H9 (cell line): ENCODE results near the gene AP2A1. TPM values are rescaled to one million over a fixed set of nuclear protein-coding genes. Genes with fewer than 3 reads are reported as not detected.
A peak's percentile ranks its signal among the peaks of the same experiment; 100 is the strongest.

Experiments
- DNase-seq: peaks from one replicate; pipeline ENCODE4 v3.0.0-alpha.2; 2017
- H2AFZ ChIP-seq: one replicate; pipeline ENCODE4 v1.6.1; 2013; ENCODE audit warnings: mild to moderate bottlenecking, low read length, control low read depth, moderate library complexity
- H2AK5ac ChIP-seq: 2 replicates; pipeline ENCODE4 v1.6.1; 2013; ENCODE audit warnings: low read length, control low read depth, mixed read lengths; ENCODE audit not compliant: insufficient read length
- H2BK120ac ChIP-seq: one replicate; pipeline ENCODE4 v1.6.1; 2013; ENCODE audit warnings: low read depth, mild to moderate bottlenecking, low read length, control low read depth, inconsistent platforms; ENCODE audit not compliant: poor library complexity, severe bottlenecking
- H2BK12ac ChIP-seq: 2 replicates; pipeline ENCODE4 v1.6.1; 2013; ENCODE audit warnings: low read length, control low read depth, mixed read lengths, low read depth; ENCODE audit not compliant: insufficient read length
- H2BK15ac ChIP-seq: 2 replicates; pipeline ENCODE4 v1.6.1; 2013; ENCODE audit warnings: low read depth, low read length, control low read depth
- H2BK20ac ChIP-seq: one replicate; pipeline ENCODE4 v1.6.1; 2013; ENCODE audit warnings: low read depth, mild to moderate bottlenecking, low read length, control low read depth, inconsistent platforms; ENCODE audit not compliant: poor library complexity, severe bottlenecking
- H2BK5ac ChIP-seq: 2 replicates; pipeline ENCODE4 v1.6.1; 2013; ENCODE audit warnings: low read length, control low read depth, mixed read lengths; ENCODE audit not compliant: insufficient read length
- H3K14ac ChIP-seq: 2 replicates; pipeline ENCODE4 v1.6.1; 2013; ENCODE audit warnings: low read length, control low read depth; ENCODE audit not compliant: insufficient read depth
- H3K18ac ChIP-seq: 2 replicates; pipeline ENCODE4 v1.6.1; 2013; ENCODE audit warnings: low read depth, mild to moderate bottlenecking, mixed read lengths, low read length, control low read depth; ENCODE audit not compliant: insufficient read length
- H3K23ac ChIP-seq: 2 replicates; pipeline ENCODE4 v1.6.1; 2013; ENCODE audit warnings: low read length, control low read depth, mixed read lengths, low read depth; ENCODE audit not compliant: insufficient read length
- H3K23me2 ChIP-seq: 2 replicates; pipeline ENCODE4 v1.6.1; 2013; ENCODE audit warnings: low read depth, mild to moderate bottlenecking, mixed read lengths, low read length, control low read depth; ENCODE audit not compliant: insufficient read length, poor library complexity, severe bottlenecking
- H3K27ac ChIP-seq: 2 replicates; pipeline ENCODE4 v1.5.1; 2013; ENCODE audit warnings: low read length, control low read depth, mixed read lengths, low read depth; ENCODE audit not compliant: insufficient read length
- H3K27me3 ChIP-seq: 2 replicates; pipeline ENCODE4 v1.6.1; 2013; ENCODE audit warnings: low read length, control low read depth, inconsistent platforms; ENCODE audit not compliant: insufficient read depth
- H3K4ac ChIP-seq: 2 replicates; pipeline ENCODE4 v1.6.1; 2013; ENCODE audit warnings: low read depth, mild to moderate bottlenecking, control low read depth, inconsistent platforms, low read length, moderate library complexity
- H3K4me1 ChIP-seq: 2 replicates; pipeline ENCODE4 v1.6.1; 2013; ENCODE audit warnings: low read length, control low read depth, inconsistent platforms; ENCODE audit not compliant: insufficient read depth
- H3K4me2 ChIP-seq: 2 replicates; pipeline ENCODE4 v1.6.1; 2013; ENCODE audit warnings: low read length, control low read depth, mixed read lengths; ENCODE audit not compliant: insufficient read length, insufficient read depth
- H3K56ac ChIP-seq: 2 replicates; pipeline ENCODE4 v1.6.1; 2013; ENCODE audit warnings: low read depth, mild to moderate bottlenecking, mixed read lengths, low read length, control low read depth; ENCODE audit not compliant: insufficient read length
- H3K79me1 ChIP-seq: 2 replicates; pipeline ENCODE4 v1.6.1; 2013; ENCODE audit warnings: low read depth, mild to moderate bottlenecking, moderate library complexity, low read length, control low read depth, inconsistent platforms; ENCODE audit not compliant: insufficient read depth, poor library complexity, severe bottlenecking
- H3K79me2 ChIP-seq: 2 replicates; pipeline ENCODE4 v1.6.1; 2013; ENCODE audit warnings: low read length, control low read depth, inconsistent platforms; ENCODE audit not compliant: insufficient read depth
- H3K9ac ChIP-seq: 2 replicates; pipeline ENCODE4 v1.6.1; 2013; ENCODE audit warnings: low read length, control low read depth, mixed read lengths; ENCODE audit not compliant: insufficient read length; ENCODE audit errors: extremely low read depth
- H3K9me3 ChIP-seq: one replicate; pipeline ENCODE4 v1.6.1; 2013; ENCODE audit warnings: low read depth, low read length, inconsistent platforms; ENCODE audit not compliant: control insufficient read depth
- H3T11ph ChIP-seq: one replicate; pipeline ENCODE4 v1.6.1; 2013; ENCODE audit warnings: mild to moderate bottlenecking, low read length, control low read depth, inconsistent platforms
- H4K20me1 ChIP-seq: one replicate; pipeline ENCODE4 v1.6.1; 2013; ENCODE audit not compliant: control insufficient read depth, insufficient read length, insufficient read depth
- H4K5ac ChIP-seq: 2 replicates; pipeline ENCODE4 v1.6.1; 2013; ENCODE audit warnings: low read depth, mild to moderate bottlenecking, mixed read lengths, low read length, control low read depth; ENCODE audit not compliant: insufficient read length
- H4K8ac ChIP-seq: replicated peaks from 2 replicates; pipeline ENCODE4 v1.6.1; 2013; ENCODE audit warnings: low read length, control low read depth, mixed read lengths, low read depth; ENCODE audit not compliant: insufficient read length
- H4K91ac ChIP-seq: 2 replicates; pipeline ENCODE4 v1.6.1; 2013; ENCODE audit warnings: low read depth, mild to moderate bottlenecking, moderate library complexity, mixed read lengths, low read length, control low read depth; ENCODE audit not compliant: insufficient read length
- H3K27ac Mint-ChIP-seq, 3 experiments: 2 replicates in 2 of 3; 3 replicates in 1 of 3; pipeline ENCODE4 v1.8.0; 2020 to 2021; ENCODE audit warnings: mixed read lengths in 3 of 3, mild to moderate bottlenecking in 1 of 3, moderate library complexity in 1 of 3
- H3K27me3 Mint-ChIP-seq: 2 replicates; pipeline ENCODE4 v1.8.0; 2021; ENCODE audit warnings: low read depth, mild to moderate bottlenecking, moderate library complexity, mixed read lengths
- H3K36me3 Mint-ChIP-seq, 3 experiments: 2 replicates in 2 of 3; 3 replicates in 1 of 3; pipeline ENCODE4 v1.8.0; 2020 to 2021; ENCODE audit warnings: low read depth in 3 of 3, mixed read lengths in 3 of 3; ENCODE audit not compliant: insufficient read depth in 1 of 3
- H3K4me1 Mint-ChIP-seq, 2 experiments: 2 replicates each; pipeline ENCODE4 v1.8.0; 2020; ENCODE audit warnings: mixed read lengths in 2 of 2
- H3K4me3 Mint-ChIP-seq, 2 experiments: 2 replicates in 1 of 2; 3 replicates in 1 of 2; pipeline ENCODE4 v1.8.0; 2020 to 2021; ENCODE audit warnings: mild to moderate bottlenecking in 2 of 2, mixed read lengths in 2 of 2, moderate library complexity in 1 of 2
- H3K9me3 Mint-ChIP-seq, 2 experiments: 2 replicates in 1 of 2; 3 replicates in 1 of 2; pipeline ENCODE4 v1.8.0; 2020; ENCODE audit warnings: mild to moderate bottlenecking in 2 of 2, mixed read lengths in 2 of 2, moderate library complexity in 1 of 2
- WGBS: extraction: QIAGEN DNeasy Blood & Tissue Kit; methylation state at CpG from one replicate; pipeline ENCODE4 v1.1.7; 2013; ENCODE audit warnings: missing lambda C conversion rate, low lambda C conversion rate, mixed read lengths; ENCODE audit not compliant: insufficient read length; ENCODE audit errors: extremely low coverage; 5-methylcytosine and 5-hydroxymethylcytosine counted together
- total RNA-seq: library from RNA; stranded (reverse); gene quantifications from 2 replicates; pipeline ENCODE4 v1.2.1, GENCODE V29; 2021
- TF ChIP-seq, protein P1 (sequence below): fragments of 200-600 bp; sonication (generic); conservative IDR thresholded peaks from 3 replicates; pipeline ENCODE4 v1.8.0; 2021; ENCODE audit warnings: antibody characterized with exemption, mild to moderate bottlenecking

AP2A1 gene
- total RNA-seq, 1 experiment from 2014 or later = 108 TPM

DNA sequence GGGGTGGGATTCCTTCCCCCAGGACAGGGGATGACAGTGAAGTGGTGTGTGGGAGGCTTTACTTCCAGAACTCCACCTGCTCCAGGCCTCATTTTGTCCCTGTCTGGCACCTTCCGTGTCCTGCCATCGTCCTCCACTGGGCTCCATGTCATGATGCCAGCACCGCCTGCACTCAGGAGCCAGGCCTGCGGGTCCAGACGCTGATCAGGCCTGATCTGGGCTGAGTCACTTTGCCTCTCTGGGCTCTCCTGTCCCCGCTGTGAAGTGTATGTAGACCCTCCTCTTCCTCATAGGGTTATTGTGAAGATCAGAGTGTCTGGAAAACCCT, 36.7 kb downstream of the AP2A1 start:
- H3K4me1 Mint-ChIP-seq = peaks cover 7 to 34% of the 10 kb centered on the region in 2 experiments
- Histone ChIP-seq H3K27ac (no peak overlapping the region), H3K79me1 (no peaks in the 10 kb centered on the region), H3K27me3 (no peaks in the 10 kb centered on the region), H3K79me2 (no peaks in the 10 kb centered on the region), H4K20me1 (peaks cover 2% of the 10 kb centered on the region), H3K4me2 (no peak overlapping the region), H2AK5ac (no peak overlapping the region), H3K4me1 (no peaks in the 10 kb centered on the region), H3T11ph (no peak overlapping the region), H2BK12ac (no peak overlapping the region), H3K56ac (no peak overlapping the region), H3K18ac (no peak overlapping the region), H3K23me2 (peaks cover 3% of the 10 kb centered on the region), H4K5ac (no peak overlapping the region), H3K9me3 (no peaks in the 10 kb centered on the region), H4K91ac (no peak overlapping the region), H2BK5ac (no peak overlapping the region), H3K23ac (no peak overlapping the region), H3K4ac (no peak overlapping the region), H2BK15ac (no peak overlapping the region), H3K14ac (no peak overlapping the region), H2BK120ac (no peak overlapping the region), H4K8ac (no peak overlapping the region), H2BK20ac (no peak overlapping the region), H3K9ac (no peak overlapping the region), H2AFZ (no peak overlapping the region)
- WGBS = no CpG with 5 or more reads among the region's 6 CpGs
- TF ChIP-seq, protein P1, sequence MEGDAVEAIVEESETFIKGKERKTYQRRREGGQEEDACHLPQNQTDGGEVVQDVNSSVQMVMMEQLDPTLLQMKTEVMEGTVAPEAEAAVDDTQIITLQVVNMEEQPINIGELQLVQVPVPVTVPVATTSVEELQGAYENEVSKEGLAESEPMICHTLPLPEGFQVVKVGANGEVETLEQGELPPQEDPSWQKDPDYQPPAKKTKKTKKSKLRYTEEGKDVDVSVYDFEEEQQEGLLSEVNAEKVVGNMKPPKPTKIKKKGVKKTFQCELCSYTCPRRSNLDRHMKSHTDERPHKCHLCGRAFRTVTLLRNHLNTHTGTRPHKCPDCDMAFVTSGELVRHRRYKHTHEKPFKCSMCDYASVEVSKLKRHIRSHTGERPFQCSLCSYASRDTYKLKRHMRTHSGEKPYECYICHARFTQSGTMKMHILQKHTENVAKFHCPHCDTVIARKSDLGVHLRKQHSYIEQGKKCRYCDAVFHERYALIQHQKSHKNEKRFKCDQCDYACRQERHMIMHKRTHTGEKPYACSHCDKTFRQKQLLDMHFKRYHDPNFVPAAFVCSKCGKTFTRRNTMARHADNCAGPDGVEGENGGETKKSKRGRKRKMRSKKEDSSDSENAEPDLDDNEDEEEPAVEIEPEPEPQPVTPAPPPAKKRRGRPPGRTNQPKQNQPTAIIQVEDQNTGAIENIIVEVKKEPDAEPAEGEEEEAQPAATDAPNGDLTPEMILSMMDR = no peak
- H3K4me3 Mint-ChIP-seq = peak overlapping the region in 1 of 2 experiments; percentile 34; a peak in 2 of 5 replicates
- no peaks in the 10 kb centered on the region for H3K27me3 Mint-ChIP-seq
- no peak for DNase-seq
- no peaks in the 10 kb centered on the region; a peak in 1 of 5 replicates for H3K9me3 Mint-ChIP-seq
- peaks cover 22 to 56% (median 52%) of the 10 kb centered on the region in 3 experiments; a peak in 6 of 7 replicates for H3K36me3 Mint-ChIP-seq
- peak overlapping the region; percentile 22 to 90 (median 53); a peak in 3 of 7 replicates for H3K27ac Mint-ChIP-seq
